Neural crest cell (in vitro differentiated cells): ENCODE data around the gene SEMA4C. TPM values are rescaled to one million over a fixed set of nuclear protein-coding genes. Genes with fewer than 3 reads are reported as not detected.

Experiments used
- DNase-seq: peaks from one replicate; pipeline ENCODE4 v3.0.0; 2021; ENCODE audit warnings: low read depth, mixed read lengths, low spot score
- H3K27ac Mint-ChIP-seq: one replicate; pipeline ENCODE4 v1.8.0; 2021; ENCODE audit warnings: mild to moderate bottlenecking, mixed read lengths; ENCODE audit not compliant: unreplicated experiment
- H3K27me3 Mint-ChIP-seq: 2 replicates; pipeline ENCODE4 v1.8.0; 2021; ENCODE audit warnings: low read depth, mild to moderate bottlenecking, mixed read lengths
- H3K36me3 Mint-ChIP-seq: 2 replicates; pipeline ENCODE4 v1.8.0; 2021; ENCODE audit warnings: low read depth, mild to moderate bottlenecking, mixed read lengths
- H3K4me1 Mint-ChIP-seq: 2 replicates; pipeline ENCODE4 v1.8.0; 2021; ENCODE audit warnings: mixed read lengths
- H3K4me3 Mint-ChIP-seq: one replicate; pipeline ENCODE4 v1.8.0; 2021; ENCODE audit warnings: mild to moderate bottlenecking, mixed read lengths
- H3K9me3 Mint-ChIP-seq: 2 replicates; pipeline ENCODE4 v1.8.0; 2021; ENCODE audit warnings: mixed read lengths
- total RNA-seq: library from RNA; stranded (reverse); gene quantifications from 2 replicates; pipeline ENCODE4 v1.2.1, GENCODE V29; 2021
- TF ChIP-seq, protein P1 (sequence below): fragments of 200-600 bp; sonication (generic); conservative IDR thresholded peaks from 2 replicates; pipeline ENCODE4 v1.5.0; 2021; ENCODE audit warnings: antibody characterized with exemption, mild to moderate bottlenecking

The SEMA4C gene
- total RNA-seq, 1 donor from 2014 or later, result 103 TPM

DNA sequence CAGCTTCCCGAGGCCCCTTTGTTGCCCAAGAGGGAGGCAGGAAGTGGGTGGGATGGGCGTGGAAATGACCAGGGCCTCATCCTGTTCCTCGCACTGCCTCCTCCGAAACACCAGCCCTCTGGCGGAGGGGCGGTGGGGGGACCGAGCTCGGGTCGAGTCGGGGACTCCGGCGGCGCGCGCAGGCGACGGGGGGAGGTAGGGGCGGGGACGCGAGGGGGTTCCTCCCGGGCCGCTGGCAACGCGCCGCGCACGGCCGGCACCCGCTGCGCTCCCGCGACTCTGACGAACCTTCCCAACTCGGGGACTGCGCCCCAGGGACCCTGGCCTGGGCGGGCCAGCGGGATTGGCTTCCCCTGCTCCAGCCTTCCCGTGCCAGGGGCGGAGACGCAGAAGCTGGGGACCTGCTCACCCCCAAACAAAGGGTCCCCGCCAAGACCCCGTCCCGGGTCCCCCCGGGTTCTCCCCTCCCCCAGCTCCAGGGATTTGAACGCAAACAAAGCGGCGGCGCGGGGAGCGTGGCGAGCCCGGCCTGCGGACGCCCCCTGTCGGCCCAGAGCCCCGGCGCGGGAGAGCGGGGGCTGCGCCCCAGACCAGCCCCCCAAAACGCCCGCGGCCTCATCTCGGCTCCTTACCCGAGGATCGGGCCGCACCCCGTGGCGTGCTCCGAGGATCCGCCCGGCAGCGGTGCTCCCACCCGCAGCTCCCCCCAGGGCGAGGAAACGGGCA lies 1.2 kb downstream of the SEMA4C start:
- H3K9me3 Mint-ChIP-seq, result no peaks in the 10 kb centered on the region
- DNase-seq, result peak; percentile 82
- H3K4me3 Mint-ChIP-seq, result peak overlapping the region; percentile 94
- no peaks in the 10 kb centered on the region for H3K27me3 Mint-ChIP-seq
- H3K4me1 Mint-ChIP-seq, result peaks cover 36% of the 10 kb centered on the region
- TF ChIP-seq, protein P1, sequence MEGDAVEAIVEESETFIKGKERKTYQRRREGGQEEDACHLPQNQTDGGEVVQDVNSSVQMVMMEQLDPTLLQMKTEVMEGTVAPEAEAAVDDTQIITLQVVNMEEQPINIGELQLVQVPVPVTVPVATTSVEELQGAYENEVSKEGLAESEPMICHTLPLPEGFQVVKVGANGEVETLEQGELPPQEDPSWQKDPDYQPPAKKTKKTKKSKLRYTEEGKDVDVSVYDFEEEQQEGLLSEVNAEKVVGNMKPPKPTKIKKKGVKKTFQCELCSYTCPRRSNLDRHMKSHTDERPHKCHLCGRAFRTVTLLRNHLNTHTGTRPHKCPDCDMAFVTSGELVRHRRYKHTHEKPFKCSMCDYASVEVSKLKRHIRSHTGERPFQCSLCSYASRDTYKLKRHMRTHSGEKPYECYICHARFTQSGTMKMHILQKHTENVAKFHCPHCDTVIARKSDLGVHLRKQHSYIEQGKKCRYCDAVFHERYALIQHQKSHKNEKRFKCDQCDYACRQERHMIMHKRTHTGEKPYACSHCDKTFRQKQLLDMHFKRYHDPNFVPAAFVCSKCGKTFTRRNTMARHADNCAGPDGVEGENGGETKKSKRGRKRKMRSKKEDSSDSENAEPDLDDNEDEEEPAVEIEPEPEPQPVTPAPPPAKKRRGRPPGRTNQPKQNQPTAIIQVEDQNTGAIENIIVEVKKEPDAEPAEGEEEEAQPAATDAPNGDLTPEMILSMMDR, result peak; percentile 76
- no peaks in the 10 kb centered on the region for H3K36me3 Mint-ChIP-seq
- peak overlapping the region; percentile 96 for H3K27ac Mint-ChIP-seq

DNA sequence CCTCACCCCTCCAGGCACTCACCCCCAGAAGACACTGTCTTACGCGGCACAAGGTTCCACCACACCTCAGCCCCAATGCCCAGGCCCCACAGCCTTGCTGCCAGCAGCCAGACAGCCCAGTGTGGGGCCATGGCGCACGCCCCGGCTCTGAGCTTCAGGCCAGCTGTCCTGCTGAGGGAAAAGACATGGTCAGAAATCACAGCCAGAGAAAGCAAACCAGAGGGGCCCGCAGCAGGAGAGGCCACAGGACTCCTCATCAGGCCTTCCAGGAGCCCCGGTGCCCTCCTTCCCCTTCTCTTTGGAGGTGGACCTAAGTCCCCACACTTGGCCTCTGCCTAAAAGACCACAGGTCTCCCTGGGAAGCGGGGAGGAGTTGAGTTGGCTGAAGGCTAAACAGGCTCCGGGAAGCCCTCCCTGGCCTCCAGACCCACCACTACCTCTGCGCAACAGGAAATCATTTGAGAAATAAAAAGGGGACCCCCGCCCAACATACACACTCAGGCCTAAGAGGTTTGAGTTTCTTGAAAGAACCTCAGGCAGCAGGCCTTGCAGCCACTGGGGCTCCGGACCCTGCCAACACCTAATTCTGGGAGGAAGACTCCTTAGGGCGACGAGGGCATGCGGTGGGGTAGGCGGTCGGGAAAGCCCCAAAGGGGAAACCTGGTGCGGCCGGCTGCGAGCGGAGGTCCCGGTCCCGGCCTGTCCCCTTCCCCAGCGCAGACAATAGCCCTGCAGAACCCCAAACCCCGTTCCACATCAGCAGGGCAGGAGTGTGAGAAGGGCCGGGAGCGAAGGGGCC lies 1.9 kb downstream of the SEMA4C start:
- H3K27ac Mint-ChIP-seq, result peak overlapping the region; percentile 96
- no peak for DNase-seq

DNA sequence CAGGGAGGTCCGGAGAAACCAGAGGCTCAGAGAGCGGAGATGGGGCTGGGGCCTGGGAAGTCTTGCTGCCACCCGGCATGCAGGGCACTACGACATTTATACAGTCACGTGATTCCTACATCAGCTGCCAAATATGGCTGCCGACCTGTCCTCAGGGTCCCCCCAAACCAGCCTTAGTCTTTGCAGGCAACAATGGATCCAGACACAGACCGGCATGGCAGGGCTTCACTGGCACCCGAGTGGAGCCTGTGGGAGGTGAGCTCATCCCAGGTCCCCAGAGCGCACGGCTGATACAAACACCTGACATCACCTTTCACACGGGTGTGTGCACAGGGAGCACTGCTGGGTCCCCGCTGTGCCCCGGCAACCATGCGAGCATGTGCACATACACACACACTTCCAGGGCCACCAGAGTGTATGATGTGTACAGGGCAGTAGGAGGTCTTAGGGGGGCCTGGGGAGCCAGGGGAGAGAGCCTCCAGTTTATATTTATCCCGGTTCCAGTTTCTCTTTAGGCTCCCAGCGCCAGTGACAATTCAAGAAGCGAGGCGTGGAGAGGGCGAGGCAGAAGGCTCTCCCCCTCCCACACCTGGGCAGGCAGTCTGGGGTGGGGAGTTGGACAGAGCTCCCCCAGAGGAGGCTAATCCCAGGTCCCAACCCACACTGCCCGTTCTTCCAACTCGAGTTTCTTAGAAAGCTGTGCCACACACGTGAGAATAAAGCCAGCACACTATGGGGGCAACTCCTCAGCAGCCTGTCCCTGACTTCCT lies 2.7 kb downstream of the SEMA4C start:
- H3K4me1 Mint-ChIP-seq, result peaks cover 32% of the 10 kb centered on the region
- no peaks in the 10 kb centered on the region for H3K27me3 Mint-ChIP-seq
- no peak for DNase-seq
- no peaks in the 10 kb centered on the region for H3K9me3 Mint-ChIP-seq
- peaks cover 6% of the 10 kb centered on the region for H3K36me3 Mint-ChIP-seq
- H3K4me3 Mint-ChIP-seq, result peak overlapping the region; percentile 94
- H3K27ac Mint-ChIP-seq, result peak overlapping the region; percentile 96
- TF ChIP-seq, protein P1, result no peak

More for the DNA sequence above, 1.9 kb downstream of the SEMA4C start:
- Mint-ChIP-seq H3K36me3 (peaks cover 5% of the 10 kb centered on the region), H3K4me3 (peak overlapping the region; percentile 94), H3K27me3 (no peaks in the 10 kb centered on the region), H3K4me1 (peaks cover 34% of the 10 kb centered on the region), H3K9me3 (no peaks in the 10 kb centered on the region)
- TF ChIP-seq, protein P1, result no peak

DNA sequence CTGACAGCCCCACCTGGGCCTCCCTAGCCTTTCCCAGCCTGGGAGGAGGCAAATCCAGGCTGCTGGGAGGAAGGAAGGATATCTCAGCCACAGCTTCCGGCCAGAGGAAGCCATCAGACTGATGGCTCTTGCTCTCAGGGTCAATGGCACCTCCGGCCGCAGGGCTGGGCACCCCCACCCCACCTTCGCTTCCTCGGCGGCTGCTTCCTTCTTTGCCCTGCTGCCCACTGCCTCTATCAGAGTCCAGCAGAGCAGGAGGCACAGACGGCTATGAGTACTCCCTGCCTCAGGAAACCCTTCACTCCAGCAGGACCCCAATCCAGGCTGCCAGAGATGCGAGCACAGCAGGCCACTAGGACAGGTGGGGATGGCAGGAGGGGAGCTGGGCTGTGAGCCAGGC lies 3.3 kb downstream of the SEMA4C start:
- no peaks in the 10 kb centered on the region for H3K9me3 Mint-ChIP-seq
- peak overlapping the region; percentile 94 for H3K4me3 Mint-ChIP-seq
- H3K27me3 Mint-ChIP-seq, result no peaks in the 10 kb centered on the region
- H3K36me3 Mint-ChIP-seq, result peaks cover 7% of the 10 kb centered on the region
- DNase-seq, result no peak
- no peak overlapping the region for H3K27ac Mint-ChIP-seq
- TF ChIP-seq, protein P1, result no peak
- peaks cover 34% of the 10 kb centered on the region for H3K4me1 Mint-ChIP-seq

DNA sequence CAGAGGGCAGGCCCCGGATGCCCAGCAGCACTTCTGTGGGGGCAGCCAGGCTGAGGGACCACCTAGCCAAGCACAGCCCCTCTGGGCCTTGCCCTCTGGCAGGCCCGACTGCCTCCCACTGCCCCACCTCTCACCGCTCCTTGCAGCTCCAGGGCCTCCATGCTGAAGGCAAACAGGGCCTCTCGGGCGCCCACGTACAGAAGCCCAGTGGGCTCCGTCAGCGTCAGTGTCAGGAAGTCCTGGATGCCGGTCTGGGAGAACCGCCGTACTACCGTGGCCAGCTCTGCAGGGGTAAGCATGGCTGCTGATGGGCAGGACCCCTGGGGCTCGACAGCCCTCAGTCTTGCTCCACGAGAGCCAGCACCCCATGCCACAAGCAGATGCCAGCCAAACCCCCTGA lies 3.7 kb downstream of the SEMA4C start:
- Mint-ChIP-seq H3K4me1 (peaks cover 30% of the 10 kb centered on the region), H3K9me3 (no peaks in the 10 kb centered on the region), H3K27me3 (no peaks in the 10 kb centered on the region), H3K4me3 (peak overlapping the region; percentile 94), H3K27ac (no peak overlapping the region), H3K36me3 (peaks cover 8% of the 10 kb centered on the region)
- TF ChIP-seq, protein P1, result no peak
- DNase-seq, result no peak
